ENCODE measurements around the gene ABTB2.

ABTB2 gene

DNA sequence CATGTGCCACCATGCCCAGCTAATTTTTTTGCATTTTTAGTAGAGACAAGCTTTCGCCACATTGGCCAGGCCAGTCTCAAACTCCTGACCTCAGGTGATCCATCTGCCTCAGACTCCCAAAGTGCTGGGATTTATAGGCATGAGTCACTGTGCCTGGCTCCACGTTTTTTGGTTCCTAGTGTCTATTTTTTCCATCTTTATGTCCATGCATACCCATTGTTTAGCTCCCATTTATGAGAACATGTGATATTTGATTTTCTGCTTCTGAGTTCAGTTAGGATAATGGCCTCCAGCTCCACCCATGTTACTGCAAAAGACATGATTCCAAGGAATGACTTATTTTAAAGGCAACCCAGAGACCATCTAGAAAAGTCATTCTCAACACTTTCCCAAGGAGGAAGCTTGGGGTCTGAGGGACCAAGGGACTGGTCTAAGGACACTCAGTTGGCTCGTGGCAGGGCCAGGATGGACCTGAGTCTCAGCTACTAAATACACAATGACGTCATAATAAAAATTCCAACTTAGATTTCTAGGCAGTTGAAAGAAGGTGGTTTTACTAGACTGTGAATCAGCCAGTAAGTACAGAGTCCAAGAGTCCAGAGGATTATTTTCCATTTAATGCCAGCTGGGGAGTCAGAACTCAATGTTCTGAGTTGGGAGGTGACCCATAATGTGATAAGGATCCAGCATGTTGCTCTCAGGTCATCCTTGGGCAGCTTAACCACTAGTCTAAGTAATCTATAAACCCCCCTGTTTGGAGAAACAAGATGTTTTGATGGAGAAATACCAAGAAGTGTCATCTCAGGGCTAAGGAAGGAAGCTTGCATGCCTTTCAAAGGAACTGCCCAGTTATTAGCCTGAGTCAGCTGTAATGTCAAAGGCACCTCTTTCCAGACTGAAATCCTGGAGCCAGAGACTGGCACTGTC is 39.4 kb downstream of the ABTB2 start:
- H3K27me3 ChIP-seq (replicated peaks; ENCODE audit: control insufficient read depth, insufficient read depth, low read length) = no peaks in the 10 kb centered on the region; the same call in 1 of the 2 replicates
- no peaks in the 10 kb centered on the region for H3K36me3 ChIP-seq (ENCODE audit: control insufficient read depth, insufficient read depth, low read length)
- DNase-seq (ENCODE audit: extremely low read depth, insufficient read length) = no peak
- no peak overlapping the region for H3K4me3 ChIP-seq (replicated peaks; ENCODE audit: low read depth, low read length)
- TF ChIP-seq, protein P1, sequence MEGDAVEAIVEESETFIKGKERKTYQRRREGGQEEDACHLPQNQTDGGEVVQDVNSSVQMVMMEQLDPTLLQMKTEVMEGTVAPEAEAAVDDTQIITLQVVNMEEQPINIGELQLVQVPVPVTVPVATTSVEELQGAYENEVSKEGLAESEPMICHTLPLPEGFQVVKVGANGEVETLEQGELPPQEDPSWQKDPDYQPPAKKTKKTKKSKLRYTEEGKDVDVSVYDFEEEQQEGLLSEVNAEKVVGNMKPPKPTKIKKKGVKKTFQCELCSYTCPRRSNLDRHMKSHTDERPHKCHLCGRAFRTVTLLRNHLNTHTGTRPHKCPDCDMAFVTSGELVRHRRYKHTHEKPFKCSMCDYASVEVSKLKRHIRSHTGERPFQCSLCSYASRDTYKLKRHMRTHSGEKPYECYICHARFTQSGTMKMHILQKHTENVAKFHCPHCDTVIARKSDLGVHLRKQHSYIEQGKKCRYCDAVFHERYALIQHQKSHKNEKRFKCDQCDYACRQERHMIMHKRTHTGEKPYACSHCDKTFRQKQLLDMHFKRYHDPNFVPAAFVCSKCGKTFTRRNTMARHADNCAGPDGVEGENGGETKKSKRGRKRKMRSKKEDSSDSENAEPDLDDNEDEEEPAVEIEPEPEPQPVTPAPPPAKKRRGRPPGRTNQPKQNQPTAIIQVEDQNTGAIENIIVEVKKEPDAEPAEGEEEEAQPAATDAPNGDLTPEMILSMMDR (IDR thresholded peaks at IDR 0.05; ENCODE audit: insufficient read depth, low read length, poor library complexity, severe bottlenecking) = no peak

DNA sequence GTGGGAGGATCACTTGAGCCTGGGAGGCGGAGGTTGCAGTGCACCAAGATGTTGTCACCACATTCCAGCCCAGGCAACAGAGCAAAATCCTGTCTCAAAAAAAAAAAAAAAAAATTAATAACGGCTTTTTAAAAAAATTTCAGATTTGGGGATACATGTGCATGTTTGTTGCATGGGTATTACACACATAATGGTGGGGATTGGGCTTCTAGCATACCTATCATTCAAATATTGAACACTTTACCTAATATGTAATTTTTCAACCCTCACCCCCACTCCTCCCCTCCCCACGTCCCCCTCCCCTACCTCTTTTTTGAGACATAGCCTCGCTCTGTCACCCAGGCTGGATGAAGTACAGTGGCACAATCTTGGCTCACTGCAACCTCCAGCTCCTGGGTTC is 40.1 kb downstream of the ABTB2 start:
- no peak for DNase-seq (ENCODE audit: extremely low read depth, insufficient read length)
- TF ChIP-seq, protein P1 (IDR thresholded peaks at IDR 0.05; ENCODE audit: insufficient read depth, low read length, poor library complexity, severe bottlenecking) = no peak
- H3K36me3 ChIP-seq (ENCODE audit: control insufficient read depth, insufficient read depth, low read length) = no peaks in the 10 kb centered on the region

DNA sequence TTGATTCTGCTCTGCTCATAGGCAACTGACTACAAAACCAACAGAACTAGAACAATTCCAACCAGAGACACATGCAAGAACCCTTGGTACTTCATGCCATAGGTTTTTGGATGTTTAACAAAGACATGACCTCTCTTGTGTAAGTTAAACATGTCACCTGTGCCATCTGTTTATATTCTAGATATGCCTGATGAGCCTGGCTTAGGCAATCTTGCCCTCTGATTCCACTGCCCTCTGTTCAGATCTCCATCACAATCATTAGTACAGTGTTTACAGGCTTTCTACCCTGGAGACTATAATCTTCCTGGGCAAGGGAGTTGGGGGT is 40.8 kb downstream of the ABTB2 start:
- no peaks in the 10 kb centered on the region for H3K36me3 ChIP-seq (ENCODE audit: control insufficient read depth, insufficient read depth, low read length)
- no peak for DNase-seq (ENCODE audit: extremely low read depth, insufficient read length)
- H3K4me3 ChIP-seq (replicated peaks; ENCODE audit: low read depth, low read length) = no peak overlapping the region
- TF ChIP-seq, protein P1 (IDR thresholded peaks at IDR 0.05; ENCODE audit: insufficient read depth, low read length, poor library complexity, severe bottlenecking) = no peak
- H3K27me3 ChIP-seq (replicated peaks; ENCODE audit: control insufficient read depth, insufficient read depth, low read length) = no peaks in the 10 kb centered on the region; the same call in 1 of the 2 replicates

More for the DNA sequence above, 40.1 kb downstream of the ABTB2 start:
- Histone ChIP-seq H3K27me3 (replicated peaks; ENCODE audit: control insufficient read depth, insufficient read depth, low read length) (no peaks in the 10 kb centered on the region; the same call in 1 of the 2 replicates), H3K4me3 (replicated peaks; ENCODE audit: low read depth, low read length) (no peak overlapping the region)

DNA sequence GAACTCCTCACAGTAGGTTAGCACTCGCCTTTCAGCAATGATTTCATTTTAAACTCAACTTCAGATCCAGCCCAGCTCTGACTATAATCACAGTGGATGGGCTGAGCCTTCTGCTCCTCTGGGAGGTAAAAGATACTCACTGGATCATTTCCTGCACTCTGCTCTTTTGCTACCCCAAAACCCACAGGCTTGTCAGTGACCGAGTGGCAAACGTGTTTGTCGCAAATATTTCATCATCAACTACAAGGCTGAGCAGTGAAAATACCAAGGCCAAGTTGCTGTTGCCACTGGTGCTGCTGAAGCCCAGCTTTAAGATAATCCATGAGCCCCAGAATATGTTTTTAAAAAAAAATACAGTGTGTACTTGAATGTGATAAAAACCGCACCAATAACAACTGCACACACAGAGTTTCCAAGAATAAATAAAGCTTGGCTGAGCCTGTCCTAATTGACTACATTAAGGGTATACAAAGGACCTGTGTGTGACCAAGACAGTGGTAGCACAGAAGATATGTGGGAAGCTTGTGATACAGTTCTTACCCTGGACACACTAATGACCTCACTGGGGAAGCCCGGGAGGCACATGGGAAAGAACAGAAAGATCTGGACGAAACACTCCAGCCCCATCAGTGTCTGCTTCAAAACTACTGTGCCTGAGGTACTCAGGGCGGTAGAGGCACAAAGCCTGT is 41.3 kb downstream of the ABTB2 start:
- Histone ChIP-seq H3K4me3 (replicated peaks; ENCODE audit: low read depth, low read length) (no peak overlapping the region), H3K36me3 (ENCODE audit: control insufficient read depth, insufficient read depth, low read length) (no peaks in the 10 kb centered on the region), H3K27me3 (replicated peaks; ENCODE audit: control insufficient read depth, insufficient read depth, low read length) (no peaks in the 10 kb centered on the region; the same call in 1 of the 2 replicates)
- TF ChIP-seq, protein P1 (IDR thresholded peaks at IDR 0.05; ENCODE audit: insufficient read depth, low read length, poor library complexity, severe bottlenecking) = no peak
- no peak for DNase-seq (ENCODE audit: extremely low read depth, insufficient read length)

DNA sequence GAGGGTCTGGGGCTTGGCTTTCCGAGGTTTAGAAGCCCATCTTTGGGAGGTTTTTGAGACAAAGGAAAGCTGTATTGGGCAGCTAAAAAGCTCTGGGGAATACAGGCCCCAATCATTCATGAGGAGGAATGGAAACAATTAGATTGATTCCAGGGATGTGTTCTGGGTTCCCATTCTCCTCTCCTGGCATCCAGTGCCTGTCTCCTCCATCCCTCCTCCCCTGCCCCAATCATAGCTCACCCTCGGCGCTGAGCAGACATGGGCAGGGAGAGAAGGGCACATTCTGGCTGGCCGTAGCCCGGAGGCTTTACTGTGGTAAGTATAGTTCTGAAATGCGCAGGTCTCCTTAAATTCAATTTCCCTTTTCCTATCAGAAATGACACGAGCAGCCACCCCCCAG is 42.4 kb downstream of the ABTB2 start:
- H3K27me3 ChIP-seq (replicated peaks; ENCODE audit: control insufficient read depth, insufficient read depth, low read length) = no peaks in the 10 kb centered on the region; the same call in 1 of the 2 replicates
- TF ChIP-seq, protein P1 (IDR thresholded peaks at IDR 0.05; ENCODE audit: insufficient read depth, low read length, poor library complexity, severe bottlenecking) = no peak
- no peaks in the 10 kb centered on the region for H3K36me3 ChIP-seq (ENCODE audit: control insufficient read depth, insufficient read depth, low read length)
- H3K4me3 ChIP-seq (replicated peaks; ENCODE audit: low read depth, low read length) = no peak overlapping the region
- DNase-seq (ENCODE audit: extremely low read depth, insufficient read length) = no peak

Data from GM06990 (cell line).